ENCODE measurements around the gene CNTN6. TPM values are rescaled to one million over a fixed set of nuclear protein-coding genes. Genes with fewer than 3 reads are reported as not detected.

CNTN6 gene
- not detected for total RNA-seq

GRCh38 chr3:1092771-1093170 is at the start of gene CNTN6:
Gene CNTN6, plus strand, starts transcription at chr3:1093024. Its CDS starts 54,985 bp downstream, at chr3:1148009.
- no peak for ATAC-seq
- no peak for DNase-seq
- Mint-ChIP-seq H3K36me3 (ENCODE audit: insufficient read depth) (no peaks in the 10 kb centered on the region), H3K9me3 (peaks cover 5% of the 10 kb centered on the region), H3K27me3 (ENCODE audit: low read depth) (no peaks in the 10 kb centered on the region), H3K4me3 (no peak within 1 kb of the TSS), H3K4me1 (ENCODE audit: low read depth) (no peaks in the 10 kb centered on the region)

- Mint-ChIP-seq H3K4me1 (ENCODE audit: low read depth) (no peaks in the 10 kb centered on the region), H3K9me3 (peaks cover 22% of the 10 kb centered on the region), H3K27me3 (ENCODE audit: low read depth) (no peaks in the 10 kb centered on the region), H3K36me3 (ENCODE audit: insufficient read depth) (no peaks in the 10 kb centered on the region), H3K4me3 (no peak overlapping the region)
- DNase-seq (no peak), ATAC-seq (no peak)
Observed at GRCh38 chr3:1048558-1048957, 44.3 kb upstream of the CNTN6 start.

- Mint-ChIP-seq H3K36me3 (ENCODE audit: insufficient read depth) (no peaks in the 10 kb centered on the region), H3K27me3 (ENCODE audit: low read depth) (no peaks in the 10 kb centered on the region), H3K9me3 (peaks cover 7% of the 10 kb centered on the region), H3K4me3 (no peak overlapping the region), H3K4me1 (ENCODE audit: low read depth) (no peaks in the 10 kb centered on the region)
- ATAC-seq: no peak
- DNase-seq: no peak
Observed at GRCh38 chr3:1055870-1056269, 37.0 kb upstream of the CNTN6 start.

GRCh38 chr3:1056744-1057143 is 36.1 kb upstream of the CNTN6 start:
- H3K4me3 Mint-ChIP-seq: no peak overlapping the region
- DNase-seq: no peak
- H3K9me3 Mint-ChIP-seq: peaks cover 10% of the 10 kb centered on the region
- no peaks in the 10 kb centered on the region for H3K27me3 Mint-ChIP-seq (ENCODE audit: low read depth)
- no peak for ATAC-seq
- H3K4me1 Mint-ChIP-seq (ENCODE audit: low read depth): no peaks in the 10 kb centered on the region
- no peaks in the 10 kb centered on the region for H3K36me3 Mint-ChIP-seq (ENCODE audit: insufficient read depth)

GRCh38 chr3:1057436-1057835 is 35.4 kb upstream of the CNTN6 start:
- Mint-ChIP-seq H3K4me3 (no peak overlapping the region), H3K36me3 (ENCODE audit: insufficient read depth) (no peaks in the 10 kb centered on the region), H3K9me3 (peaks cover 10% of the 10 kb centered on the region), H3K27me3 (ENCODE audit: low read depth) (no peaks in the 10 kb centered on the region), H3K4me1 (ENCODE audit: low read depth) (no peaks in the 10 kb centered on the region)
- ATAC-seq: no peak
- no peak for DNase-seq

GRCh38 chr3:1068985-1069384 is 23.8 kb upstream of the CNTN6 start:
- no peak for DNase-seq
- Mint-ChIP-seq H3K27me3 (ENCODE audit: low read depth) (no peaks in the 10 kb centered on the region), H3K36me3 (ENCODE audit: insufficient read depth) (no peaks in the 10 kb centered on the region), H3K4me3 (no peak overlapping the region), H3K4me1 (ENCODE audit: low read depth) (no peaks in the 10 kb centered on the region), H3K9me3 (peaks cover 4% of the 10 kb centered on the region)
- ATAC-seq: no peak

- H3K27me3 Mint-ChIP-seq (ENCODE audit: low read depth): no peaks in the 10 kb centered on the region
- H3K4me3 Mint-ChIP-seq: no peak overlapping the region
- no peak for DNase-seq
- H3K4me1 Mint-ChIP-seq (ENCODE audit: low read depth): no peaks in the 10 kb centered on the region
- peaks cover 4% of the 10 kb centered on the region for H3K9me3 Mint-ChIP-seq
- no peaks in the 10 kb centered on the region for H3K36me3 Mint-ChIP-seq (ENCODE audit: insufficient read depth)
- no peak for ATAC-seq
Observed at GRCh38 chr3:1072041-1072440, 20.8 kb upstream of the CNTN6 start.

GRCh38 chr3:1079662-1080061 is 13.2 kb upstream of the CNTN6 start:
- Mint-ChIP-seq H3K4me1 (ENCODE audit: low read depth) (no peaks in the 10 kb centered on the region), H3K9me3 (peaks cover 3% of the 10 kb centered on the region), H3K36me3 (ENCODE audit: insufficient read depth) (no peaks in the 10 kb centered on the region), H3K27me3 (ENCODE audit: low read depth) (no peaks in the 10 kb centered on the region), H3K4me3 (no peak overlapping the region)
- ATAC-seq (no peak), DNase-seq (no peak)

- Mint-ChIP-seq H3K27me3 (ENCODE audit: low read depth) (no peaks in the 10 kb centered on the region), H3K4me1 (ENCODE audit: low read depth) (no peaks in the 10 kb centered on the region), H3K4me3 (no peak overlapping the region), H3K36me3 (ENCODE audit: insufficient read depth) (no peaks in the 10 kb centered on the region), H3K9me3 (peaks cover 9% of the 10 kb centered on the region)
- DNase-seq (no peak), ATAC-seq (no peak)
Observed at GRCh38 chr3:1082108-1082507, 10.7 kb upstream of the CNTN6 start.

GRCh38 chr3:1087066-1087560 is 5.7 kb upstream of the CNTN6 start:
- ATAC-seq (no peak), DNase-seq (no peak)
- H3K4me3 Mint-ChIP-seq: no peak overlapping the region
- H3K9me3 Mint-ChIP-seq: peaks cover 9% of the 10 kb centered on the region
- H3K36me3 Mint-ChIP-seq (ENCODE audit: insufficient read depth): no peaks in the 10 kb centered on the region
- no peaks in the 10 kb centered on the region for H3K4me1 Mint-ChIP-seq (ENCODE audit: low read depth)
- no peaks in the 10 kb centered on the region for H3K27me3 Mint-ChIP-seq (ENCODE audit: low read depth)

GRCh38 chr3:1088503-1088902 is 4.3 kb upstream of the CNTN6 start:
- Mint-ChIP-seq H3K36me3 (ENCODE audit: insufficient read depth) (no peaks in the 10 kb centered on the region), H3K4me3 (no peak overlapping the region), H3K27me3 (ENCODE audit: low read depth) (no peaks in the 10 kb centered on the region)

GRCh38 chr3:1091286-1091685 is 1.5 kb upstream of the CNTN6 start:
- Mint-ChIP-seq H3K36me3 (ENCODE audit: insufficient read depth) (no peaks in the 10 kb centered on the region), H3K4me1 (ENCODE audit: low read depth) (no peaks in the 10 kb centered on the region), H3K4me3 (no peak overlapping the region), H3K9me3 (peaks cover 5% of the 10 kb centered on the region), H3K27me3 (ENCODE audit: low read depth) (no peaks in the 10 kb centered on the region)
- no peak for DNase-seq
- no peak for ATAC-seq

More at GRCh38 chr3:1088503-1088902, 4.3 kb upstream of the CNTN6 start:
- peaks cover 8% of the 10 kb centered on the region for H3K9me3 Mint-ChIP-seq
- H3K4me1 Mint-ChIP-seq (ENCODE audit: low read depth): no peaks in the 10 kb centered on the region
- no peak for ATAC-seq
- DNase-seq: no peak

- H3K4me1 Mint-ChIP-seq (ENCODE audit: low read depth): no peaks in the 10 kb centered on the region
- H3K4me3 Mint-ChIP-seq: no peak overlapping the region
- peaks cover 5% of the 10 kb centered on the region for H3K9me3 Mint-ChIP-seq
- DNase-seq (no peak), ATAC-seq (no peak)
- H3K27me3 Mint-ChIP-seq (ENCODE audit: low read depth): no peaks in the 10 kb centered on the region
- no peaks in the 10 kb centered on the region for H3K36me3 Mint-ChIP-seq (ENCODE audit: insufficient read depth)
Observed at GRCh38 chr3:1092061-1092460, 763 bp upstream of the CNTN6 start.

- DNase-seq: no peak
- no peak overlapping the region for H3K4me3 Mint-ChIP-seq
- no peaks in the 10 kb centered on the region for H3K36me3 Mint-ChIP-seq (ENCODE audit: insufficient read depth)
- no peaks in the 10 kb centered on the region for H3K4me1 Mint-ChIP-seq (ENCODE audit: low read depth)
- H3K27me3 Mint-ChIP-seq (ENCODE audit: low read depth): no peaks in the 10 kb centered on the region
- ATAC-seq: no peak
- H3K9me3 Mint-ChIP-seq: peaks cover 5% of the 10 kb centered on the region
Observed at GRCh38 chr3:1093217-1093616, 393 bp downstream of the CNTN6 start.

- Mint-ChIP-seq H3K4me1 (ENCODE audit: low read depth) (no peaks in the 10 kb centered on the region), H3K9me3 (peaks cover 11% of the 10 kb centered on the region), H3K4me3 (no peak overlapping the region), H3K27me3 (ENCODE audit: low read depth) (no peaks in the 10 kb centered on the region), H3K36me3 (ENCODE audit: insufficient read depth) (no peaks in the 10 kb centered on the region)
- no peak for ATAC-seq
- DNase-seq: no peak
Observed at GRCh38 chr3:1103525-1103924, 10.7 kb downstream of the CNTN6 start.
